GM19455 (cell line): ENCODE data around the gene FIBCD1.
"Not testable (repeated sequence)": the region's sequence is repeated elsewhere in the genome, so short reads cannot be mapped to it uniquely, and the experiment has no call there.

Experiments
- ATAC-seq: cut with Tn5 transposase; IDR thresholded peaks from one replicate; pipeline ENCODE4 v1.9.1; 2021; ENCODE audit not compliant: unreplicated experiment

FIBCD1 gene

DNA sequence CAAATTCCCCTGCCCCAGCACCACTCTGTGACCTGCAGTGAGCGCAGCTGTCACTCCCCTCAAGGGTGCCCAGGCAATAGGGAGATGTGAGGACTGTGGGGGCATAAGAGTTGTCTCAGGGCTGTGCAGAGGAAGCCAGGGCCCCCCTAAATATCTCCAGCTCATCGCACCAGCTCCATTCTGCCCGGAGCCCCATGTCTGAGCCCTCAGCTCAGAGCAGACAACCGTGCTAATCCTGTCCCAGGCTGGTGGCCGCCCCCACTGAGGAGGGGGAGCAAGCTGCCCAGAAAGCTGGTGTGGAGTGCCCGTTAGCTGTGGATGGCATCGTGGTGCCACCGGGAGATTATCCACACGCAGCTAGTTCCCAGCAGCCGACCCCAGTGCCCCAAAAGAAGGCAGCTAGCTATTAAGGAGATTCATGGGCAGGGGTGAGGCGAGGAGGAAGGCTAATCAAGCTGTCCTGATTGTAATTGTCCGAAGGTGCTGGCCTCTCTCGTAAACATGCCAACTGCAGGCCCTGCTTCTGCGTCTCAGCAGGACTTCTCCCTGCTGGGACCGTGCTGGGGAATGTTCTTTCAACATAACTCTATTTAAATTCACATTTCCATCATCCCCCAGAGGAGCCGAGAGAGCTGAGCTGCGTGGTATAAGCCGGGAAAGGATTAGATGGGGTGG is 17.0 kb upstream of the FIBCD1 start:
- no peak for ATAC-seq

DNA sequence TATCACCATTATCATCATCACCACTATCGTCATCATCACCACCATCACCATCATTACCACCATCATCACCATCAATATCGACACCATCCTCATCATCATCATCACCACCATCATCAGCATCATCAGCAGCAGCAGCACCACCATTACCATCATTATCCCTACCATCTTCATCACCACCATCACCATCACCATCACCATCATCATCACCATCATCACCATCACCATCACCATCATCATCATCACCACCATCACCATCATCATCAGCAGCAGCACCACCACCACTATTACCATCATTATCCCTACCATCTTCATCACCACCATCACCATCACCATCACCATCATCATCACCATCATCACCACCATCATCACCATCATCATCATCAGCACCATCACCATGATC is 15.9 kb upstream of the FIBCD1 start:
- not testable (repeated sequence) for ATAC-seq

DNA sequence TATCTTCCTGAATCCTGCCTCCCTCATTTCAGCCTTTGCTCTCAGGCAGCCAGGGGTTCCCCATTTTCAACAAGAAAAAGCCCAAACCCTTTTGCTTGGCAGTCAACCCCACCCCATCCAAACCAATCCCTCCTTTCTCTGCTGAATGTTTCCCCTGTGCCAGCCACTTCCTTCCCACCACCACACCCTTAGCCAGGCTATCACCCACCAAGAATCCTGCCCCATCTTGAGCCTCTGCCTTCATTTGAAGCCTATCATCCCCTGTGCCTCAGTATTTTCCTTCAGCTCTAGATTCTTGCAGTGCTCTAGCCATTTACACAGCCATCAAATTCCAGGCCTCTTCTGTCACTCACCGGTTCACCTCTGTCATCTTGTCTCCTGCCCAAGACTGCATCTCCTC is 15.3 kb upstream of the FIBCD1 start:
- ATAC-seq: no peak

- ATAC-seq: no peak
These were observed 13.2 kb upstream of the FIBCD1 start for GRCh38 chr9:130952065-130952762.

DNA sequence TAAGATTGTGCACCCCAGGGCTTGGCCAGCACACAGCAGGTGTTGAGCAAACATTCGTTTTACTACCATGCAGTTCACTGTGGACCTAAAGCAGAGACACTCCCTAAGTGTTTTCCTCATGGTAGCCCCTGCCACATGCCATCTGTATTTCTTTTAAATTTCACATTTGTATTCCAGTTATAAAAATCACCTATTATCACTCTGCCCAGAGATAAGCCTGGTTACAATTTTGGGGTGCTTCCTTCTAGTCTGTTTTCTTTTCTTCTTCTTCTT is 10.9 kb upstream of the FIBCD1 start:
- no peak for ATAC-seq

GRCh38 chr9:130949188-130950038 is 10.4 kb upstream of the FIBCD1 start:
- no peak for ATAC-seq

GRCh38 chr9:130948266-130948665 is 9.2 kb upstream of the FIBCD1 start:
- ATAC-seq: no peak

GRCh38 chr9:130947618-130948140 is 8.6 kb upstream of the FIBCD1 start:
- no peak for ATAC-seq

- ATAC-seq: no peak
These were observed 7.9 kb upstream of the FIBCD1 start for GRCh38 chr9:130946766-130947617.

DNA sequence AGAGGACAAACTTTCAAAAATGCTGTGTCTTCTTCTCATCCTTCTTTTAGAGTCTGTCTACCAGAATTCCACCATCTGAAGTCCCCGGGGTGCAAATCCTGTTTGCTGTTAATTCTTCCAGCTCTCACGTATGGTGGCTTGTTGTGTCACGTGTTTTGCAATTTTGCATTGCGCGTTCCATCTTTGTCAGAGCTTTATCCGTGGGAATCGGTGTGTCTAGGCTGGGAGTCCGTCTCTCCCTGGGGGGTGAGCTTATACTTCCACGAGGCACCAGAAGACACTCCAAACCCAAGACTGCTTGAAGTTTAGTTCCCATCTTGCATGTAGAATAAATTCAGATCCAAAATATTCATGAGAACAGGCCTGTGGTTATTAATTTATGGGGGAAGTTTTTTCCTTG is 6.1 kb upstream of the FIBCD1 start:
- ATAC-seq: no peak

GRCh38 chr9:130944510-130945058 is 5.5 kb upstream of the FIBCD1 start:
- no peak for ATAC-seq

GRCh38 chr9:130943777-130944176 is 4.7 kb upstream of the FIBCD1 start:
- no peak for ATAC-seq

- ATAC-seq: no peak
These were observed 4.2 kb upstream of the FIBCD1 start for GRCh38 chr9:130943221-130943620.

DNA sequence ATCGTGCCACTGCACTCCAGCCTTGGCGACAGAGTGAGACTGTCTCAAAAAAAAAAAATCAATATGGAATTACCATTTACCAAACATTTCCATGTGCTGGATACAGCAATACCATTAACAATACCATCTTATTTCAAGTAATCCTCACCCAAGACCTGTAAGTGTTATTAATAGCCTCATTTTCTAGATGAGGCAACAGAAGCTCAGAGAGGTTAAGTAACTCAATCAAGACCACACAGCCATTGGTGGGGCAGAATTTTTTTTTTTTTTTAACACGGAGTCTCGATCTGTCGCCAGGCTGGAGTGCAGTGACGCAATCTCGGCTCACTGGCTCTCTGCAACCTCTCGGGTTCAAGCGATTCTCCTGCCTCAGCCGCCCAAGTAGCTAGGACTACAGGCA is 3.6 kb upstream of the FIBCD1 start:
- ATAC-seq: no peak

- no peak for ATAC-seq
These were observed 3.0 kb upstream of the FIBCD1 start for GRCh38 chr9:130942084-130942483.

- ATAC-seq: no peak
These were observed 1.9 kb upstream of the FIBCD1 start for GRCh38 chr9:130940693-130941576.

DNA sequence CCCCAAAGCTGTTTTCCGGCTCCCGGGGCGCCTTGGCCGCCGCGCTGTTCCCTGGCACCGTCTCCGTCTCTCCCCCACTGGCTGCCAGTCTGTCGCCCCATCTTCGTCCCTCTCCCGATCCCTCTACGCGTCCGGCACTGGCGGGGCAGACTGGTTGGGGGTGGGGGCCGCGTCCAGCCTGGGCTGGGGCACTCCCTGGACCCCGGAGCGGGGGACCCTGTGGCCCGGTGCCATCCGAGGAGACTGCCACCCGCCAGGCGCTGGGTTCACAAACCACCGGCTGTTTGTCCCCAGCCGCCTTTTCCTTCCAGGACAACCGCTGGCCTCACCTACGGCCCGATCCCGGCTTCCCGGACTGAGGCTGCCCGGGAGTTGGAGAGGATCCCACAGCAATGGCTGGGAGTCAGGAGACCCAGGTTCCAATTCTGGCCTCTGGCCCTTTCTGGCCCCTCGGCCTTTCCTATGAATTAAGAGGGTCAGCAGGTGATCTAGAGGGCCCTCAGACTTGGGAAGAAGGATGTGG is 1.0 kb upstream of the FIBCD1 start:
- no peak for ATAC-seq

DNA sequence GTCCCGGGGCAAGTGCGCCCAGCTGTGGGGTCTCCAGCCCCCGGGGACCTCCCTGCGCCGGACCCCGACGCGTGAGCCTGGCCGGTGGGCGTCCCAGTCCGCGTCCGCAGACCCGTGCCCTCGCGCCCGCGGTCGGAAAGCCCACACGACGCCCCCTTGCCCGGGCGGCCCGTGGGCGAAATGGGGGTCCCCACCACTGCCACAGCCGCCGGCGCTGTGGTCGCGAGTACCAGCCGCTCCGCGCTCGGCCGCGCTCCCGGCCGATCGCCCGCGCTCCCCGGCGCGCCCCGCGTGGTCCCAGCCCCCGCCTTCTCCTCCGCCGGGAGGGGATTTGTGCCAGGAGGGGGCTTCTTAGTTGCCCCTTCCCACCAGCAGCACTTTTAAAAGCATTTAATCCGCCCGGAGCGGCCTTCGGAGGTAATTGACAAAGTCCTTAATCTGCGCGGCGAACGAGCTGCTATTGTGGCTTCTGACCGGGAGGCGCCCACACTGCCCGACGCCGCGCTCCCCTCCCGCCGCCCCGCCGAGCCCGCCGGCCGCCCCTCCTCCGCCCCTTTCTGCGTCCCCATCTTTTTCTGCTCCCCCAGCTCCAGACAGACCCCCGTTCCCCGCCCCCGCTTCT is 469 bp upstream of the FIBCD1 start:
- ATAC-seq: no peak

DNA sequence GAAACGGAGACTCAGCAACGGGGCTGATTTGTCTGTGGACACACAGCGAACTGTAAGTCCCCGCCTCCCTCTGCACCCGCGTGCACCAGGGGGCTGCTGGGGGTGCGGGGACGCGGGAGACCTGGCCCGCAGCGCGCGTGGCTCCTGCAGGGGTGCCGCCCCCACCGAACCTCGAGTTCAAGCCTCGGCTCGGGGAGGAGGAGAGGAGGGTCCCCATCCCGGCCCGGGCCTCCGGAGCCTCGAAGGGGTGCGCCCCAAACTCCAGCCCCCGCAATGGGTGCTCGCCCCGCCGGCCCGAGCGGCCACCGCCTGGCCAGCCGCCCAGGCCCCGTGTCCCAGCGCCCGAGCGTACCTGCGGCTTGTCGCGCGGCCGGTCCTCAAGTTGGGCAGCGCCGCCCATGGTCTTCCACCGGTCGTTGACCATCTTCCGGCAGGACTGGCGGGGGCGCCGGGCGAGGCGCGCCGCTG is 829 bp downstream of the FIBCD1 start:
- no peak for ATAC-seq
